Stimulated activated CD4-positive, alpha-beta T cell treated with anti-CD3 and anti-CD28 coated beads, Interleukin-4, amount 100 ng/mL, for 48 hours (primary cell): ENCODE measurements around the gene LIF.
"Not testable (repeated sequence)": the region's sequence is repeated elsewhere in the genome, so short reads cannot be mapped to it uniquely, and the experiment has no call there.

Experiments used
- DNase-seq, 2 donors: peaks; one replicate each; pipeline ENCODE4 v3.0.0-alpha.2; 2020; ENCODE audit warnings: low read depth in 2 of 2

The LIF gene

DNA sequence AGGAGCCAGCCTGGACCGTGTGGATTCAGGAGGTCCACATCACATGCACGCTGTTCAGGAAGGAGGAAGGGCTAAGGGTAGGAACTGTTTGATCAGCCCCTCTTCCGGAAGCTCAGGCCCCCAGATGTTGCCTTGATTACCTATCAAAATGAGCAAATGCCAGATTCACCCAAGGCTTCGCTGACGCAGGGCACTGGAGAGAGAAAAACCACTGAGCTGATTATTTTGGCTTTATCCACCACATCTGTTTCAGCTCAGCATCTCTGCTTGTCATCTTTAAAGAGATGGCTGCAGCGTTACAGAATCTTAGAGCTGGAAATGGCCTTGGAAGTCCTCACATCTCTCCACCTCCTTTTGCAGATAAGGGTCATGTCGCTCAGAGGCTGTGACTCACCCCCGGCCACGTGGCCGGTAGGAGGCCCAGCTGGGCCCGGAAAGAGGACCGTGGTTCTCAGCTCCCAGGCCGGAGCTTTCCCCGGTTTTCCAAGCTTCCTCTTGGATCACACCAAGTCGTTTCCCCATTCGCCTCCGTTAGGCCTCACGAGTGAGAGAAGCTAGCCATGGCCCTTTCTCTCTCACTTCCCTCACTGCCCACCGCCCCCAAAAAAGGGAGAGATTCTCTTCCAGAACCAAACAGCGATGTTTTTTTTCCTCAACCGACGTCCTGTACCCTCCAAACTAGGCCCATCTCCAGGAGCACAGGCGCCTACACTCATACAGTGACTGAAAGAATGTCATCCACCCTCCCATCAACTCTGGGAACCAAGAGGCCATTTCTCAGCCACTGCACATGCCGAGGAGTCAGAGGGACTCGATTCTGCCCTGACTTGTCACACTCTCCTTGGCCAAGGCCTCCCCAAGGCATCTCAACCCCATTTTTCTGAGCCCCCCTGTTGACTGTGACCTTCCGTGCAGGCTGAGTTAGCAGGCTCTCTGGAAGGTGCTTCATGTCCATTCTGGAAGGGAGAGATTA, 37.6 kb downstream of the LIF start:
- no peak for DNase-seq

DNA sequence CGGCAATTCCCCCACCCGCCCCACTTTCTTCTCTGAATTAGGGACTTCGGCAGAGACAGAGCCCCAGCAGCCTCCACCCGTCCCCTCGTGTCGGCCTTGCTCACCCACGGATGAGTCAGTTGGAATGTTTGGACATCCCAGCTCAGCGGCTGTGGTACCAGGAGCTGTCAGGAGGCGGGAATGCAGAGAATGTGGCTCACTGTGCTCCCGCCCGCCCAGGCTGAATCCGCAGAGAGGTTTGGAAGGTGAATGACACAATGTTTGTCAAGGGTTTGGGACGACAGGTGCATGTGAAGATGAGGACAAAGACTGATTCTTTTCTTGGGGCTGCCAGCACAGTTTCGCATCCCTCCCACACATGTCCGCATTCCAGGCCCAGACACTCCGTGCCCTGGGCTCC, 39.6 kb downstream of the LIF start:
- no peak for DNase-seq

DNA sequence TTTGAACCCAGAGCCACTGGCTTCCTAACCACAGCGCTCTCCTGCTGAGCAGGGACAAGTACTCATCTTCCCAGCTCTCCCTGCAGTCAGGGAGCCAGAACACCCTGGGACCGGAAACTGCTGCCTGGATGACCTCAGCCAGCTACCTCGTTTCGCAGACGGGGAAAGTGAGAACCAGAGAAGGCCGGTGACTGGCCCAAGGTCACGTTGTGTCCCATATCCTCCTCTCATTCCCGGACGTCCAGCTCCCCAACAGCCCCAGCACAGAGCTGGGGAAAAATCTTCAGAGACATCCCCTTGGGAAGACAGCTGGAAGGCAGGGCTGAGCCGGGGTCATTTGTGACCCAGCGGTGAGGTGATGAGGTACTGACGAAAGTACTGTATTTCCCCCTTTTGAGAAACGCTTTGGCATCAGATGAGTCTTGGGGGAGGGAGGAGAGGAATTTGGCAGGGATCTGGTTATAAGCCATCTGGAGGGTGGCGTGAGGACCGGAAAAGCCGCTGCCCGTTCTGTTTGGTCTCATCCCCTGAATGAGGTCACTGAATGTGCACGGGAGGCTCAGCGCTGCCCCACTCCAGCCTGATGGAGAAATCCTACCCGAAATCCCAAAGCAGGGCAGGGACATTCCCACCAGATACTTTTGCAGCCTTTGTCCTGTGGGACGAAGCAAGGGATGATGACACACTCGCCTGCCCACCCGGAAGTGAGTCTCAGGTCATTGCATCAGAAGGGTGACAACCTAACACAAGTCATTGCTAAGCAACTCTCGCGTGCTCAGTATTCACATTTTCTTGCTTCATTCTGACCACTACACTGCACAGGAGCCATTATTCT, 41.1 kb downstream of the LIF start:
- no peak for DNase-seq

DNA sequence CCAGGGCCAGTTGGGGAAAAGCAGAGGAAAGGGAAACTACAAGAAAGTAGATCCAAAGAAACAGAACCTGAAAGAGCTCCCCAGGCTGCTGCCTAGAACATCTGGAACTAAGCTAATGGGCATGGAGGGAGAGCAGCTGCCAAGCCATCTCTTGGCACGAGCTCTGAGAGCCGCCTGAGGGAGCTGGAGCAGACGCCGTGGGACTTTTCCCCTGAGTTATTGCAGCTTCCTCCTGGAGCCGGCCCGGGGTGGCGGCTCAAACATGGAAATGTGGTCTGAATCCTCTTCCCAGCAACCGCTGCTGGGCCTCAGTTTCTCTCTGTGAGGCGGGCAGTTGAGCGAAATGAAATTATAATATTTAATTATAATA, 41.8 kb downstream of the LIF start:
- DNase-seq: no peak

DNA sequence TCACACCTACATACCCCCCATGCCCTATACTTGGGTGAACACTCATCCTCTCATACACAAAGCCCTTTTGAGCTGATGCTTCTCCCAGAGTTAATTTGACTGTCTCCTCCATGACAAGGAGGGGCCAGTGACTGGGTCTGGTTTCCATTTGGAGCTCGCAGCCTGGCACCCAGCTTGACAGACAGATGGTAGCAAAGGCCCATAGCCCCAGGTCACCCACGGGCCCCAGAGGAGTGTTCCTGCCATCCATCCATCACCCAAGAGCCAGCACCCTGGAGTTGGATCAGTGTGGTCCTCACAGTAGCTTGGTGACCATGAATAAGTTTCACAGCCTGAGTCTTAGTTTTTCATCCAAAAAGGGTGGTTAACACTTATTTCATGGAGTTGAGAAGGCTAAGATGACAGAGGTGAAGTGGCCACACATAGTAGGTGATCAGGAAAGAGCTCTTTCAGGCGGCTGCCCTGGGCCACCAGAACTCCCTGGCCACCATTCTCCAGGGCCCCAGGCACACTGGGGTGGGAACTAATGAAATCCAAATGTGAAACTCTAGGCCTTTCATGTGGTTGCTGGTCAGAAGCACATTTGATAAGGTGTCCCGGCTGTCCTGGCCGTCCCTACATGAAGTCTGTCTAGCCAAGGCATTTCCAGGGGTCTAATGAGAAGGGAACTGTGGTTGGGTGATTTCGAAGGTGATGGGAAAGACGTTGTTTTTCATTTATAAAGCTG, 42.4 kb downstream of the LIF start:
- DNase-seq: no peak

DNA sequence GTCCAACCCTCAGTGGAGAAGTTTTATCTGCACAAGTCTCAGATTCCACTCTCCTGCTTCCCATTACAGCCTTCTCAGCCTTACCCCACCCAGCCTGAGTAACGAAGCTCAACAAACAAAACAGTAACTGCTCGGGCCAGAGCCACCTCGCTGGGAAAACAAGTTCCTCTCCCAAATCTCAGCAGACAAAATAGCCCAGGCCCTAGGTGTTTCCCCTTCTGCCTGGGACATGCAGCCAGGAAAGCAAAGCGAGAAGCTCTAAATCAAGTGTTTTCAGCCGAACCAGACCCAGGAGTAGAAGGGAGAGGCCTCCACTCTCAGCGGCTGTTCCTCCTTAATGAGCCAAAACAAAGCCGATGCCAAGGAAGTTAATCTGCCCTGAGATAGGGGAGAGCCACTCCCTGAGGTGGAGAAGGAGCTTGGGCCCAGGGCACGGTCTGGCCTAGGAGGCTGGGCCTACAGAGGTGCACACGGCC, 44.0 kb downstream of the LIF start:
- no peak for DNase-seq

DNA sequence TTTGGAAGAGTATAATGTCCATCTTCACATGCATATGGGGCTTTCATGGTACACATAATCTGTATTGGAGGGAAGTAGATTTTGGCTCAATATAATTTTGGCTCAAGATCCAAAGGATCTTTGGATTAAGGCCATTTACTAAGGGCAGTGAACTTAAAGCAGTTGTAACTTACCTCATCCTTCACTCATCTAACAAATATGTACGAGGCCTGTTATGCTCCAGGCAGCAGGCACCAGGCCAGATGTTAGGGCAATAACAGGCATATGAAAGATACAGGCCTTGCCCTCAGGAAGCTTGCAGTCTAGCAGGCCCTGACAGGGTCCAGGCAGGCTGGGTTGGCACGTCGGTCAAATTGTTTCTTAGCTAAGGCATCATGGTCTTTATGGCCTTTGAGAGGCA, 44.6 kb downstream of the LIF start:
- no peak for DNase-seq

DNA sequence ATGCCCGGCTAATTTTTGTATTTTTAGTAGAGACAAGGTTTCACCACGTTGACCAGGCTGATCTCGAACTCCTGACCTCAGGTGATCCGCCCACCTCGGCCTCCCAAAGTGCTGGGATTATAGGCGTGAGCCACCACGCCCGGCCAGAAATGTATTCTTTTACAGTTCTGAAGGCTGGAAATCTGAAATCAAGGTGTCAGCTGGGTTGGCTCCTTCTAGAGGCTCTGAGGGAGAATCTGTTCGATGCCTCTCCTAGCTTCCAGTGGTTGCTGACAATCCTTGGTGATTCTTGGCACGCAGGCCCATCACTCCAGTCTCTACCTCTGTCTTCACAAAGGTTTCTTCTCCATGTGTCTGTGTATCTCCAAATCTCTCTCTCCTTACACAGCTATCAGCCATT, 45.7 kb downstream of the LIF start:
- not testable (repeated sequence) for DNase-seq

DNA sequence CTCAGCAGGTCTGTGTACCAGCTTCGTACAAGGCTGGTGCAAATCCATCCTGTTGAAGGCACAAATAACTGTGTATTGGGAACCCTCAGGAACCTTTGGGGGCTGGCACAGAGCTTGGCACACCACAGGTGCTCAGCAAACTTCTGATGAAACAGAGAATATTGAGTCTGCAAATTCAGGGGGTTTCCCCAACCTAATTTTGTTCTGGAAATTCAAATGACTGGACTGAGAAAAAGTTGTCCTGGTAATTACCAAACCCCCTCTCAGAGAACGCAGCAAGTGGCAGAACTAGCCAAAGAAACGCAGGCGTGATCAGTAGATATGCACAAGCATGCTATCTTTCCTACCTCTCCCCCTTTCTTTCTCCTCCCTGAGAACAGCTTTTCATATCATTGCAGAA, 47.6 kb downstream of the LIF start:
- no peak for DNase-seq

DNA sequence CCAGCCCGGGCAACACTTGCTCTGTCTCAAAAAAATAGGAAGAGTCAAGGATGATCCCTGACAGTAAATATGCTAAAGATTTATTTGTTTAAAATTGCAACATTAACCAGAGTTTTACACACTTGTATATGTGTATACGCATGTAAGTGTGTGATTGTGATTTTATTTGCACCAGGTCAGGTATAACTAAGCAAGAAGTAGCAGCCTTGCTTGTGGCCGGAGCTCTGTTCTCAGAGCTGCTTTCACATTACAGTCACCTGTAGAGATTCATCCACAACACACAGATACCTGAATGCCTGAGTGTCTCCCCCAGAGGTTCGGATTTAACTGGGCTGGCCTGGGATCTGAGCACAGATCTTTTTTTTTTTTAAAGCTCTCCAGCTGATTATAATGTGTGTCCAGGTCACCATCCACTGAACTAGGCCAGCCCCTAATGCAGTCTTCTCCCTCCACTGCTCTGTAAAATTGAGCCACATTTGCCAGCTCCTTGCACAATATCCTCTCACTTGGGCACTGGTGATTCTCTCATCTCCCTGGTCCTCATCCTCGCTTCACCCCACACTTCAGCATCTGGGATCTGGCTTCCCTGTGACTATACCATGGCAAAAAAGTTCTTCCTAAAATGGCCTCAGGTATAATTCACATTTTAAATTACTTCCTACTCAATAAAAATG, 48.3 kb downstream of the LIF start:
- DNase-seq: no peak

DNA sequence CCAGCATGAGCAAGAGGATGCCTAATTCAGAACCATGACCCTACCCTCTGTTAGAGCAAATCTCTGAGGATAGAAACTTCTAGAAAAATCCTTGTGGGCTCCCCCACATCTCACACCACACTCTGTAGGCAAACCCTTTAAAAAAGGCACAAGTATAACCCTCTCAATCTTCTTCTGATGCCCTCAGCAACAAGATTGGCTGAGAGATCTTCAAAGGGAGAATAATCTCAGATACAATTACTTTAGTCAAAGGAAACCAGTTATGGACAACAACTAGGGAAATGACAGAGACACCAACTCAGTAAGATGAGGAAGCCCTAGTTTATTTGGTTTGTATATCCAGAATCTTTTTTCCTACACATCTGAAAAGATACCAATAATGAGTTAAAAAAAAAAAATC, 49.2 kb downstream of the LIF start:
- no peak for DNase-seq

DNA sequence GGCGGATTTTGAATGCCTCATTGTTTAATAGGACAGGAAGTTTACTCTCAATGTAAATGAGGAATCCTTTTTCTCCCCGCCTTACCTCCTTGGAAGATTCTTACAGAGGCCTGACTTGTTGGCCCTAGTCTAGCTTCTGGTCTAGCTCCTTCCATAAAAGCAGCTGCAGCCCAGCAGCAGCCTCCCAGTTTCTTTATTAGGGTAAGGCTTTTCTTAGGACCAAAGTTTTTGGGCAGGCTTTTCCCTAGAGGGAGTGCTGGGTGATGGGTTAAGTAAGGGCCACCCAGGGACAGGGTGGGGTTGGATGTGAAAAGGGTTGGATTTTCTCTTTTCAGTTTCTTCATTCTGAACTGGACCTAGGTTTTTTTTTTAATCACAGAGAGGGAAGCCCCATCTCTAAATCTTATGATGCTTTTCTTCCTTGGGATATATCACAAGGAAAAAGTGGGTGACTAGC, 49.7 kb downstream of the LIF start:
- no peak for DNase-seq

DNA sequence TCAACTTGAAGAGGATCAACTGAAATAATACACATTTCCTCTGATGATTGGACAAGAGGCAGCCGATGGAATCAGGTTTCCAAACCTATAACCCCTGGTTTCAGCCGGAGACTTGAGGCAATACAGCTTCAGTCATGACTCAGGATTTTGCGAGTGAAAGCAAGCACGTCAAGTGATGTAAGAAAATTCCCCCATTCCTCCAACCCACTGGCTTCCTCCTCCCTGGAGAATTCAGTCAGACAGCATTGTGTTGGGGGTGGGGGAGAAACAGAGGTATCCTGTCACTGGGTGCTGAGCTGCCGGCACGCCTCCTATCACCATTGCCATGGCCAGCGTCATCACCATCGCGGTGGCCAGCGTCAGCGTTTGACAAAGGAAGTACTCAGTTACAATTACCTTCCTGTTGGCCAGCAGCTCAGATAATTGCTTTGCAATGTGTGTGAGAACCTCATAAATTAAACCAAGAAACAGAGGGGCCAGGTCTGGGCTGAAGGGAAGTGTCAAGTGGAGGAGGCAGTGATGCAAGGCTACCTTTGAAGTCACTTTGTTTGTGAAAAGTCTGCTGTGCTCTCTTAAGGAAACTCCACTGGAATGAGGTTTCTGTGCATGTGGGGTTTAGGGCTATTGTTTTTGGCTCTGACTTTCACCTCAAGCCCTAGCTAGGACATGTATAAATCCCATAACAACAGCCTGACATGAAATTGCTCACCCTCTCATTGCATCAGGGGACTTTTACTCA, 50.2 kb downstream of the LIF start:
- DNase-seq: peak; percentile 31 to 61

DNA sequence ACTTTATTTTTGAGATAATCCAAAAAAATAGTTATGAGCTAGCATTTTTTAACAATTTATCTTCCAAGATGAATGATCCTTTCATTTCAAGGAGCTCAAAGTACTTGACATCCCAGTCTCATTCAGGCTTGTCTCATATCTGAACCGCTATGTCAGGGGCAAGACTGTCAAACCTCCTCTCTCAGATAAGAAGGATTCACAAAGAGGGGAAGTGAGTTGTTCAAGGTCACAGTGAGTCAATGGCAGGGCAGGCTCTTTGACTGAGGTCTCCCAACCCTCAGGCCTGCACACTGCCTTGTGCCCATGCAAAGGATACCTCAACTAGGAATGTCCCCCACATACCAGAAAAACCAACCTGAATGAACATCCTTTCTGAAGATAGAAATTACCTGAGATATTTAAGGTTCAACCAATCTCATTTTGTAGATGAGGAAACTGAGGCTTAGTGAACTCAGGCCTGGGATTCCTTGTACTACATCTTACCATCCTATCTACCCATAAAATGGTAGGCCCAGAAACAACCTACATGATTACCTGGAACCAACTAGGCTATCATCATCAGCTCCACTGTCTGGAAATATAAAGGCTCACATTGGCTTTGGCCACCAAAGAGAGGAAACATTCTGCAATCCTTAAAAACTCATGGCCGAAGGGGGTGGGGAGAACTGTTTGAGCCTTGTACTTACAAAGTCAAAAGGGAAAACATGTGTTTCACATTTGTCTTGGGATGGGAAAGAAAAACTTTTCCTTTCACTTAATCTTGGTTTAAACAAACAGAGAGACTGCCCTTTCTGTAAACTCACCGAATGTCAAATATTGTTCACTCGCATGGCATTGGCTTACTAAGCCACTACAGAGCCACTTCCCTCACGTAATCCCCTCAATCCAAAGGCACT, 51.1 kb downstream of the LIF start:
- no peak for DNase-seq

DNA sequence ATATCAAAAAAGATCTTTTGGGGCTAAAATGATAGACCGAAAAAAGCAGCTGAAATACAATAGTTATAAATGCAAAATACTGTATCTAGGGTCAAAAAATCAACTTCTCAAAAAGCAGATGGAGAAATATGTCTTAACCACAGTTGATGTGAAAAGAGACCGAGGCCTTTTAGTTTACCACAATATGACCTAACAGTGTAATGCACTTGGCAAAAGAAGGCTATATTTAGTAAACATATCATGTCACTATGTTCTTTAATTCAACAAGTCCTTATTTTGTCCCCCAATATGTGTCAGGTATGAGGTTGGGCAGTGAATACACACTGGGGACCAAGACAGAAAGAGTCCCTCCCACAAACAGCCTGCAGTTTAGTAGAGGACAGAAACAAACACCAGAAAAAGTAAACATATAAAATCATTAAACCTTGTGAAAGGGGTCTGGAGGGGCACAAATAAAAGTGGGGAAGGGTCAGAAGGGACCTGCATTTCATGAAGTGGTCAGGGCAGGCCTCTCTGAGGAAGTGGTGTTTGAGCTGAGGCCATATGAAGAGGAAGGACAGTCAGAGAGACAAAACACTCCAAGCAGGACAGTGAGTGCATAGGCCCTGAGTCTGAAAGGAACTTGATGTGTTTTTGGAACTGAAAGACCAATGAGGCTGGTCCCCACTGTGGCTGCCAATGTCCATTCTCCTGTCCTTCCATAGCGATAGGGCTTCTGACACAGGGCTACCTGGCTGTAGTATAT, 53.4 kb downstream of the LIF start:
- no peak for DNase-seq

DNA sequence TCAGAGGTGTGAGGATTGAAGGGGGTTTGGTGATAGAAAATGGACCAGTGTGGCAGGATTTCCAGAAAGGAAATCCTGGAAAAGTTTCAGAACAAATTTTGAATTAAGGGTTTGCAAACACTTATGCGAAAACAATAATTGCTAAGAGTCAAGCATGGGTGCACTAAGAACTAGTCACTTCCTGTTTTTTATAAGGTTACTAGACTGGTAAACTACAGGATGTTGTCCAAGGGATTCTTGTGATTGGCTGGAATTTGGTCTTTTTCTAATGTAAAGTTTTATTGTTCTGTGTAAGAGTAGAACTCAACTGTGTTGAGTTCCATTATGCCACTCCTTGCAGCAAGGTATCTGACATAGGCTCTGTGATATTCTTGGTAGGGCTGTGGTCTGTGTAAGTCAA, 54.1 kb downstream of the LIF start:
- DNase-seq: no peak

DNA sequence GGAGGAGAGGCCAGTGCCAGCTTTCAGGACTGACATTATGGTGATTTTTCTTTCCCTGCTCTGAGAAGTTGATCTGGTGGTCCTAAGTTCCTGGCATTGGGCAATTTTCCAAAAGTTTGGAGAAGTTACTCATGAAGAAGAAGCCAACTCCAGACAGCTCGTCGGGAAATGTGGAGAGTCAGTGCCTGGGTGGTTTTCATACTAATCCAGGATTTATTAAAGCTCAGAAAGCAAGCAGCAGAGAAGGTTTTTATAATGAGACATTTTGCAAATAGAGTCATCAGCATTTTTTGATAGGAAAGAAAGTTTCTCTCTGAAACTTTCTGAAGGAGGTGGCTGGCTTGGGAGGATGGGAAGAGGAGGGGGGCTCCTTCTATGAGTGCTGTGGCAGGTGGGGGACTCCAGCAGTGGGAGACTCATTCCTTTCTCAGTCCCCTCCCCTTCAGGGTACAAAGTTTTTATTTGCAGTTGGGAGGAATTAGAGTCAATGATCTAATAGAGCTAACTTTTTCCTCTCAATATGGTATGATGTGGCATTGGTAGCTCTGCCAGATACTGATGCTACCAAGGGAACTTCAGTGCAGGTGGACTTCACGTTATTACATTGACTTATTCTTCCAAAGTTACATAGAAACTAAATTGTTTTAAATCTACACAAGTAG, 55.4 kb downstream of the LIF start:
- DNase-seq: no peak

DNA sequence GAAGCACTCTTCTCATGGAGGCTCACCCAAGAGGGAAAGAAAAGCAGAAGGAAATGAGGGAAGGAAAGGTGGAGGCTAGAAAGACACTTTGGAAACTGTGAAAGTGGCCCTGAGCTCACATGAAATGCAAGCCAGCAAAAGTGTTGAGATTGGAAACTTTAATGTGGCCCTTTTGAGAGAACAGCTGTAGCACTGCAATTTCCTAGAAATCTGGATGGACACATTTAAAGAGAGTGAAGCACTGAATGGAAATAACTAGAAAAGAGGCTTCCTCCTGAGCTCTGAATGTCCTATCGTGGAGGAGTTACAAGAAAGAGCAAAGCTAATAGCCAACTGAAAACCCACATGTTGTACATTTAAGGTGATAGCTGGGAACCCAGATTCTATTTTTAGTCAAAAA, 56.0 kb downstream of the LIF start:
- DNase-seq: no peak
